GM18873 (cell line): Measurements from ENCODE around the gene SLC37A1.

ENCODE experiments used
- ATAC-seq: cut with Tn5 transposase; IDR thresholded peaks from one replicate; pipeline ENCODE4 v1.9.1; 2021; ENCODE audit warnings: mild to moderate bottlenecking, moderate library complexity, moderate number of reproducible peaks; ENCODE audit not compliant: unreplicated experiment, low FRiP score

Gene SLC37A1

DNA sequence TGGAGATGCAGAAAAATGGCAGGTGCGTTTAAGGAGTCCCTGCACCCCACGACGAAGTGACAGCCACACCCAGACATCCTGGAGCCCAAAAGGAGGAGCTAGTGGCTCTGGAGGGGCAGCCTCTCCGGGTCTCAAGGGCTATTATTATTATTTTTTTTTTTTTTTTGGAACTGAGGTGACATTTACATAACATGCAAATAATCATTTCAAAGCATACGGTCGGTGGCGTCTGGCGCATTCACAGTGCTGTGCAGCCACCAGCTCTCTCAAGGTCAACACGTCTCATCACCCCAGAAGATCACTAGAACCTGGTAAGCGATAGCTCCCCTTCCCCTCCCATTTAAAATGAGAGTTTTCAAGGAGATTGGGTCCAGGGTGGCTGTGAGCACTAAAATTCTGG, 72.2 kb downstream of the SLC37A1 start:
- no peak for ATAC-seq

DNA sequence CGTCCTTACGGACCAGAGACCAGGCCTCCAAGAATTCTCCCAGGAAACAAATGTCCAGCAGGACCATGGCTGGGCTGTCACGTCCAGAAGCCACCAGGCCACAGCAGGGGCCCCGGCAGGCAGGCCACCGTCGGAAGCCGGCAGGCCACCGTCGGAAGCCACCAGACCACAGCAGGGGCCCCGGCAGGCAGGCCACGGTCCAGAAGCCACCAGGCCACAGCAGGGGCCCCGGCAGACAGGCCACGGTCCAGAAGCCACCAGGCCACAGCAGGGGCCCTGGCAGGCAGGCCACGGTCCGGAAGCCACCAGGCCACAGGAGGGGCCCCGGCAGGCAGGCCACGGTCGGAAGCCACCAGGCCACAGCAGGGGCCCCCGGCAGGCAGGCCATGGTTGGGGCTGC, 72.8 kb downstream of the SLC37A1 start:
- ATAC-seq, result no peak

DNA sequence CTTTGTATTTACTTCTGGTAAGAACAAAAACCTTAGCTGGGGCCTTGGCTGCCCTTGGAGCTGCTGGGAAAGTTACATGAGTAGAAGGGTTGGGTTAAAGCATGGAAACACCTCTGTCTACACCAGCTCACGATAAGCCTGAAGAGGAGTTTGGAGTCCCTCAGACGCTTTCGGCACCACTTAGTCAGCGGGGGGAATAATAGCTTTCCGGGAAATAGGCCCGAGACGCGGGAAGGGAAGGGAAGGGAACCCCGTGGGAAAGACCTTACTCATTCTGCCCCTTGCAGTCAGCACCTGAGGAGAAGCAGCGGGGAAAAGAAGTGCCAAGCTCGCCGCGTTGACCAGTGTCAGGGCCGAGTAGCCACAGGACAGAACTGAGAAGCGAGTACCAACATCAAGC, 73.4 kb downstream of the SLC37A1 start:
- no peak for ATAC-seq

DNA sequence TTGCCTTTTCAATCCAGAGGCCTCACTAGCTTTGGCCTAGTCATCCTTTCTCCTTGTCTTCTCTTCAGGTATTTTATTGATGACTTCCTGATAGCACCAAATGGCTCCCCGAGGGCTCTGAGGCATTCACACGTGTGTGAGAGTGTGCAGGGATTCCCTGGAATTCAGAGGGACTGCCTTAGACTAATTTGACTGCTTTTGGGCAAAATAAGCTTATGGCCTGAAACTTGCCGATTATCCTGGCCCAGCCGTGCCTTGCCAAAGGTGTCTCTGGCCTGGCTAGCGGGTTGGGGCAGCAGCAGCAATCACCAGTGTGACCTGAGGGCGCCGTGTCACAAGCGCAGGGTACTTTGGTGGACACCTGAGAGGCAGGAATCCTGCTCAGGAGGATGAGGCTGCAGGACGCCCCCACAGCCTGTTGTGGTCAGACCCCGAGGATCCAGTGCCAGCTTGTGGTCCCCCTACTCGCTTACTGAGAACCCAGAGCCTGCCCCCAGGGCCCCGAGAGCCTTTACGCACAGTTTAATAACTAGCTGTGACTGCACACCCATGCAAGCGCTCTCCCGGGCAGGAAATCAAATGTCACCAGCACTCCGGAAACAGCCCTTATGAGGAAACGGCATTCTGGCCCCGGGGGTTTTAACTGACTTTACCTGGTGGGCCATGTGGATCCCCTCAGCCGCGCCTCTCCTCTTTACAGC, 76.9 kb downstream of the SLC37A1 start:
- ATAC-seq, result no peak

DNA sequence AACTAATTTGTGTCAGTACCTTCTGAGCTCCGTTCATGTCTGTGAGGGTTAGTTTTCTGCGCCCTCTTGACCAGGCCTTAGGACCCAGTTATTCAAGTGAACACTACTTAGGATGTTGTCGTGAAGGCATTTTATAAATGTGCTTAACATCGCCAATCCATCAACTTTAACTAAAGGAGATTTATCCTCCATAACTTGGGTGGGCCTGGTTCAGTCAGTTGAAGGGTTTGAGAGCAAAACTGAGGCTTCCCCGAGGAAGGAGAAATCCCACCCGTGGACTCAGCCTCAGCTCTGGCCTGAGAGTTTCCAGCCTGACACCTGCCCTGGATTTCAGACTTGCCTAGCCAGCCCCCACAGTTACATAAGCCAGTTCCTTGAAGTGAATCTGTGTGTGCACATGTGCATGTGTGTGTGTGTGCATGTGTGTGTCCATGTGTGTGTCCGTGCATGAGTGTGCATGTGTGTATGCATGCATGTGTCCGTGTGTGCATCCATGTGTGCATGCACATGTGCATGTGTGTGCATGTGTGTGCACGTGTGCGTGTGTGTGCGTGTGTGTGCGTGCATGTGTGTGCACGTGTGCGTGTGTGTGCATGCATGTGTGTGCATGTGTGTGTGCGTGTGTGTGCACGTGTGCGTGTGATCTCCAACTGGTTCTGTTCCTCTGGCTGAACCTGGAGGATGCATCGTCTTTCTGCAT, 77.7 kb downstream of the SLC37A1 start:
- no peak for ATAC-seq

DNA sequence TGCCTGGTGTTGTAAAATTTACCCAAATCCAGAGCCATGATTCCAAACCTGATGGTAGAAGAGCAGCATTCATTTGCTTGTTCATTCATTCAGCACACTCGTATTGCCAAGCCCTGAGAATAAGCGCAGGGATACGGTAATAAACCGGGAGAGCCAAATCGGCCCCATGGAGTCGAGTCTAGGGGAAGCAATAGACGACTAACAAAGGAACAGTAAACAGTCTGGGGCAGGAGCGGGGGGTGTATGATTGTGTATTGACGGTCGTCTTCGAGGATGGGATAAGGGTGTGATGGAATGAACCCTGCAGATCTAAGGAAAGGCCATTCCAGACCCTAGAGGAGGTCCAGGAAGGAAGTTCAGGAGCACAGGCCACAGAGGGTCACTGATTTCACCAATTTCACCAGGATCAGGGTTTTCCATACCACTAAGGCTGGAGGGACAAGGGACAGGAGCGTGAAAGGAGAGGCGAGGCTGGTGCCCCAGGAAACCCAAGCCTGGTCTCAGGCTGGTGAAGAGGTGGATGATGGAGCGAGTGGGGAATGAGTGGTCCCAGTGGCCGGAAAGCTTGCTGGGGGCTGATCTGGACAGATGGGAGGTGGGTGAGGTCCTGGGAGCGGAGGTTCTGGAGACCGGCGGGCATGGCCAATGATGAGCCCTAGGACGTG, 78.6 kb downstream of the SLC37A1 start:
- no peak for ATAC-seq

DNA sequence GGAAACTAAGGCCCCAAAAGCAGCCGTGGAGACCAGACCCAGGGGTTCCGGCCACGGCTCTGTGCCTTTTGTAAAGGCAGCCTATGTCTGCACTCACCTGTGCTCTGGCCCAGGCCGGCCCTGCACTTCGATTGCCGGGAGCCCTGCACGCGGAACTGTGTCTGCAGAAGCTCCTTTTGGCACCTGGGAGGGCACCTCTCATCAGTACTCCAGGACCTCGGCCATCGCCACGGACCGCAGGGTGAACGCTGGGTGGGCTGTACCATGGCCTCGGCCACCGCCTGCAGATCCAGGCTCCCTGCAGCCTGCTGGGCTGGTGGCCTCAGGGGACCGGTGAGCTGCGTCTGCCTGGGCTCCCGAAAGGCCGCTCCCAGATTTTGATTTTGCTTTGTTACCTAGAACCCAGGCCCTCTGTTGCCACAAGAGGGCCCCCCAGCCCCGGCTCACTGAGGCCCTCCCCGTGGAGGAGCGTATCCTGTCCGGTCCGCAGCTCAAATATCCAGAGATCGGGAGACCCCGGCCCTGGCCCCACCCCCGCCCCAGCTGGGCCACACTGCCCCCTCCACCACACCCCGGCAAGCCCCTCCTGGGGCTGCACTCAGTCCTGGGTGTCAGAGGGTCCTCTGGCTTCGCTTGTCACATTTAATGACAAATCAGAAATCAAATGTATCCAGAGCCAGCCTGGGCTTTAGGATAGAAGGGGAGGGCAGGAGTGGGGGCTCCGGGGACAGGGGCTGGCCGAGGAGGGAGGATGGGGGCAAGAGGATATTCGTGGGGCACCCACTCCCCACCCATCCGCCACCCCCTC, 79.6 kb downstream of the SLC37A1 start:
- no peak for ATAC-seq

DNA sequence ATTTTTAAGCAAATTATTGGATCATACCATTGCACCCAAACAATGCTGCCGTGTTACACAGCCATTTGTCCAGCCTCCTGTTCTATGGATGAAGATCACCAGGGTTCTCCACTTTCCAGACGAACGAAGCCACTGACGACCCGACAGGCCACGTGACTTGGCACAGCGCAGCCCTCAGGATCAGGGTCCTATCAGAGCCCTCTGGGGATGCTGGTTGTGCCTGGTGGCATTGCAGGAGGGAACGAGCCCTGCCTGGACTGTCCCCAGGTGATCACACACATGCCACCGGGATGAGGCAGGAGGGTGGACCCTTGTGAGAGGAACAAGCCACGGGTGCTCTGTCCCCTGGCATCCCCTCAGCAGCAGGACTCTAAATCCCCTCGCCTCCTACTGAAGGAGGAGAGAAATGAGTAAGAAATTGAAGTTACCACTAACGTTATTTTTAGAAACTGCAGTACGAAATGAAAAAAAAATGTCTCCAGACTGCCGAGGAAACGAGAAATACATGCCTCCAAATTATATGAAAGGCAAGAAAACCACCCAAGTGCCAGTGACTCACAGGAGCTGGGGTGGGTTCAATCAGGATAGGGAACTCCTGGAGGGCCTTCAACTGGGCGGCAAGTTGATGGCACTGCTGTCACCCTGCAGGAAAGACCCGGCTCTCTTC, 81.1 kb downstream of the SLC37A1 start:
- no peak for ATAC-seq

DNA sequence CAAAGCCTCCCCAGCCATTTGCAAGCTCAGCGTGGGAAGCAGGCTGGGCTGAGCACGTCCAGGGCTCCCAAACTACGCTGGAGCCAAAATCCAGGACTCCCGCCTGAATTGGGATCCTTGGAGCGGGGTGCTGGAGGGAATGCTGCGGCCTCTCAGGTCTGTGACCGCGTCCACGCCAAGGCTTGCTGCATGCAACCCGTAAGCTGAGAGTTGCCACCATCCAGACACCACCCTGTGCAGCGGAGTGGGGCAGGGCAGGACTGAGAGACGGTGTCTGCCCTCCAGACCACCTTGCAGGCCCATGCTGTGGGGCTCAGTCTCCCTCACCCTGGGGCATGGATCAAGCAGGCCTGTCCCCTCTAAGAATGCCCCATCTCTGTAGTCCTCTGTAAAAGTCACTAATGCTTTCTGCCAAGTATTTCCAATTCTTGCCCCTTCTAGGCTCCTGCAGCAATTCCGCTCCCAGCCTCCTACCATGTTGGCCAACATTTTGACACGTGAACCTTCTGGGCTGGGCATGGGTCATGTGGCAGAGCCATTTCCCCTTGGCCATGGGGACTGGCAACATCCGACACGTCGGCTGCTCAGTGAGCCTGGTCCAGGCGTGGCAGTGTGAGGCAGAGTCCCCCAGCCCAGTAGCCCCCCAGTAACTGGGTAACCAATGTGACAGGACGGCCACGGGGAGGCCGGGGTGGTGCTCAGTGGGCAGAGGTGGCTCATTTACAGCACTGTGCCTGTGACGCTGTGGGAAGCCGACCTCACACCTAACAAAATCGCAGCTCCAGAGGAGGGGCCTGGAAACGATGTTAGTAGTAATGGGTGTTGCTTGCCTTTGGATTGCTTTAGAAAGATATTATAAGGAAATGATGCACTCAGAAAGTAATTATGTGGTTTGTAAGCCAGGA, 81.9 kb downstream of the SLC37A1 start:
- no peak for ATAC-seq

DNA sequence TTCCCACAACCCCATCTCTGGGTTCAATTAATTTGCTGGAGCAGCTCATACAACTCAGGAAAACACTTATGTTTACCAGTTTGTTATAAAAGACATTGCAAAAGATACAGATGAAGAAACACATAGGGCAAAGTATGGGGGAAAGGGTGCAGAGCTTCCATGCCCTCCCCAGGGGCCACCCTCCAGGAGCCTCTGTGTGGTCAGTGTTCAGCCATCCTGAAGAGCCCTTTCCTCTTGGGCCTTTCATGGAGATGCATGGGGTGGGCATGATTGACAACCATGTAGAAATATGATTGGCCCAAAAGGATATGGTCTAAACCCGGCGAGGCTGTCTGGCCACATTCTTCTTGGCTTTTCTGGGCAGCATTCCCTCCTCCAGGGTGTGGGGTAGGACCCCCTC, 83.0 kb downstream of the SLC37A1 start:
- no peak for ATAC-seq

DNA sequence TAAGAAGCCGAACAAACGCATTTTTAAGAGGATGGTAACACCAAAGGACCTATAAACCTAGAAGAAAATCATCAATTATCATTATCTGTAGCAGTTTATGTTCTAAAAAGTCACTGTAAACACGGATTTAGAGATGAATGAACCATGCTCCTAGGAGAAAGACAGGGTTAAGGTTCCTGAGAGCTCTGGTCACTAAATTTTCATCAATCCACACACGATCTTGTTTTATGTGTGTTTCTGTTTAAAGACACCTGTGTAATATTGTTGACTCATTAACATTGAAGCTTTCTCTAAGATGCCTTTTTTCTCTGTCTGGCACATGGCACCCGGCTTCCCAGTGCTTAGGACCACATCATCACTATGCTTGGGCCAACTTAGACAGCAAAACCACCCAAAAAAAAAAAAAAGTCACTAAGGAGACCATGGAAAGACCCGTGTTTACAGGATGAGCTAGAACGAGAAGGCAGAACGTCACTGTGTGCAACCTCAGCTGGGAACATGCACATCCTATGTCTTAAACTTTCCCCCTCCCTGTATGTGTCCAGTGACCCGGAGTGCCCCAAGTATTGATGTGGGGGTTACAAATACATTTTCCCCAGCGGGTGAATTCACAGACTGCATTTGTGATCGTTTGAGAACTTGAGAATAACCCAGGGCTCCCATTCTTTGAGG, 84.0 kb downstream of the SLC37A1 start:
- ATAC-seq, result no peak

DNA sequence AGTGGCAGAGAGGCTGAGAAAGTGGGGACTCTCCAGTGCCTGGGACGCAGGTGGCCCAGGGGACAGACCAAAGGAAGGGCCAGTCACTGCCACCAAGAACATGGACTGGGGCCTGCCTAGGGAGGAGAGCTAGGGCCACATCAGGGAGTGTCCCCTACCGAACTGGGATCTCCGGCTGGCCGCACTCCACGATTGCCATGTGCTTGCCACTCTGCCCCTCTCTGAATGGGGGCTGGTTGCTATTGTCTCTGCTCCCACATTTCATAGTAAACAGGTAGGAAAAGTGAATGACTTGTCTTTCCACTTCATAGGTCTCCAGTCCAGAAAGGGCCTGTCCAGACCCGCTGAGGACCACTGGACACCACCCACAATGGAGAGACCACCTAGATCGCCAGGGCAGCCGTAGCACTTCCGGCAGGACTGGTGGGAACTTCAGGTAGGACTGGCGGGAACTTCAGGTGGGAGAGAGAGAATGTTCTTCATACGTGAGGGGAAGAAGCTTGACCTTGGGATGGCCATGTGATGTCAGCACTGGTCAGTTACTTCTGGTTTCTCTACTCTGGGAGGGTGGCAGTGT, 84.6 kb downstream of the SLC37A1 start:
- no peak for ATAC-seq

DNA sequence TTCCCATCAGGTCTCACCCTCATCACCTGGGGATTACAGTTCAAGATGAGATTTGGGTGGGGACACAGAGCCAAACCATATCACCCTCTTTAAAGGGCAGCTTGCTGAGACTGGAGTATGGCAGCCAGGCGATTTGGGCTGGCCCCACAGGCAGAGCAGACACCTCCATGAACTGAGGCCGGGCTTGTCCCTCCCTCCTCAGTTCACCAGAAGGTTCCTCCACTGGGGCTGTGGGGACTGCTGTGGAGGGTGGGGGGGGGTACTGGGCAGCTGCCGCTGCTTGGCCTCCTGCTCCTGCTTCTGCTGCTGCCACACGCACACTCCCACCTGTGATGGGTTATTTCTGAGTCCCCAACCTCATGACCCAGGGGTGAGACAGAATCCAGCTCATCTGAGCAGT, 85.8 kb downstream of the SLC37A1 start:
- no peak for ATAC-seq

DNA sequence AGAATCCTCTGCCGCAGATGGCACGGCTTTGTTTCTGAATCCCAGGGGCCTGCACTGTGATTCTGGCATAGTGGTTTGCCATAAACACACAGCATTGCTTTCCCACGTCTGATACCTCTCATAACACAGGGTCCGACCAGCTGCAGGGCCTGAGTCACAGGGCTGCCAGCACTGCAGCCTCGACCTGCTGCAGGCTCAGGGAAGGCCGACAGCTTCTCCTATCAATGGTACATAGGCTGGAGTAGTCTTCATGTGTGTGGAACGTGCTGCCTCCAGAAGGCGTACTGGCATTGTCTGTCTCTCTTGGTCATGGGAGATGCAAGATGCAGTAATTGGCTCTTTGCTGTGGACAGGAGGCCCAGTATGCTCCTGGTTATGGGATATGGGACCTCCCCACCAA, 86.3 kb downstream of the SLC37A1 start:
- ATAC-seq, result no peak

DNA sequence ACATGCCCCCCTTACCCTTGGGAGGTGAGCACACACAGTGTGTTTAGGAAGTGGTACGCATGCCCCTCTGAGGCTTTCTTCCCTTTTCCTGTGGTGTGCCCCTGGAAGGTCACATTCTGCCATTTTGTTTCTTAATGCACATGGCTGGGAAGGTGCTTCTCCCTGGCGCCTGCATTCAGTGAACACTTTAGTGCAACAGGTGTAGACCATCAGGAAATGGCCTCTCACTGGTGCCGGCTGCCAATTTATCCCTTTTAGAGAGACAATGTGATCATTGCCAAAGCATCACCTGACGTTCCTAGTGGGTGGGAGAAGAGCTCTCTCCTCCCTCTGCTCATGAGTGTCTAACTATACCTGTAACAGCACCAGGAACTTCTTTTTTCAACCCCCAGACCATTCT, 88.0 kb downstream of the SLC37A1 start:
- ATAC-seq, result no peak

DNA sequence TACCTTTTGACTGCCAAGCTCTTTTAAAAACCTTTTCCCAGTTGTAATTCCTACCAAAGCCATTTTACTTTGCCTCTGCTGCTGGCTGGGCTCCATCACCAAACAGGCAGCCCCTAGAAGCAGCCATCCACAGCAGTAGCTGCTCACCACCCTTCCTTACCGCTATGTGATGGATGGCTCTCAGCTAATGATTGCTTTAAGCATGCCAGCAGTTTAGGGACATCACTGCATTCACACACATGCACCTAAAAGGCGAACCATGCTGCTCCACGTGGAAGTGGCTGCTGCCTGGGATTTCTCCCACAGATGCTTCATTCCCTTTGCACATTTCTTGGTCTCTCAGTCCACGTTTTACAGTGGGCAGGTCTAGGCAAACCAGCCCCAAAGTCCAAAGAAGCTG, 93.5 kb downstream of the SLC37A1 start:
- ATAC-seq, result no peak

DNA sequence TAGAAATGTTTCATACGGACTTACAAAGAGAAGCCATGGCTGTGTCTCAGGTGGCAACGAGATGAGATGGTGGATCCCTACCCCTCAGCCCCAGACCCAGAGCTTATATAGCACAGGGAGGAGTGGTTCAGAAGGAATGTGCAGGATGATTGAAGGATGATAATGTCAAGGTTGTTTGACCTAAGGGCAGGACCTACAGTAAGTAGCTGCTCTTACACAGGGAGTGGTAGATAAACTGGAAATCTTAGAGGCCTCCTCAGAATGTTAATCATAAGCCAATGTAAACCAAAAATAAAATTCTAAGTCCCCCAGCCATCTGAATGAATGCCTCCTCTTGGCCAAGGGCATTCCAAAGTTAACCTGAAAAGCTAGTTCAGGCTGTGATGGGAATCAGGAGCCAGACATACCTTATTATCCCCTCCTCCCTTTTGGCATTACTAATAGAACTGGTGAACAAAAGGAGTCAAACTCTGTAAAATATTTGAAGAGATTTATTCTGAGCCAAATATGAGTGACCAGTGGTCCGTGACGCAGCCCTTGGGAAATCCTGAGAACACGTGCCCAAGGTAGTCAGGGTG, 94.0 kb downstream of the SLC37A1 start:
- no peak for ATAC-seq

DNA sequence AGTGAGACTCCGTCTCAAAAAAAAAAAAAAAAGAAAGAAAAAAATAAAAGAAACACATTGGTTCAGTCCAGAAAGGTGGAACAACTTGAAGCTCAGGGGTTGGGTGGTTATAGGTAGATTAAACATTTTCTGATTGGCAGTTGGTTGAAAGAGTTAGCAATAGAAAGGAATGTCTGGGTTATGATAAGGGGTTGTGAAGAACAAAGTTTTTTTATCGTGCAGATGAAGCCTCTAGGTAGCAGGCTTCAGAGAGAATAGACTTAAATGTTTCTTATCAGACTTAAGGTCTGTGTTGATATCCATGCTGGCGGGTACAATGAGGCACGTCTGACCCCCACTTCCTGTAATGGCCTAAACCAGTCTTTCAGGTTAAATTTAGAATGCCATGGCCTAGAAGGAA, 94.8 kb downstream of the SLC37A1 start:
- ATAC-seq, result no peak
